Neural progenitor cell (in vitro differentiated cells): ENCODE results near the gene TDRD9.

Experiments
- CTCF ChIP-seq: fragments of 200-600 bp; sonication (generic); IDR thresholded peaks from 2 replicates; pipeline ENCODE4 v1.5.1; 2017; ENCODE audit warnings: antibody characterized with exemption, mild to moderate bottlenecking
- EZH2 ChIP-seq: fragments of 200-600 bp; sonication (generic); IDR thresholded peaks from 2 replicates; pipeline ENCODE4 v1.6.1; 2017; ENCODE audit warnings: antibody characterized with exemption, mild to moderate bottlenecking, moderate library complexity

GRCh38 chr14:103899833-103900232 is 28.4 kb upstream of the TDRD9 start:
- TF ChIP-seq EZH2, result no peak
- no peak for TF ChIP-seq CTCF
